SW 1271 (cell line): ENCODE data around the gene HMCES.
A peak's percentile ranks its signal among the peaks of the same experiment; 100 is the strongest.

Experiments
- DNase-seq, 2 experiments: peaks; one replicate each; lab custom pipeline; 2025; lab: John Stamatoyannopoulos, UW

Gene HMCES, protein sequence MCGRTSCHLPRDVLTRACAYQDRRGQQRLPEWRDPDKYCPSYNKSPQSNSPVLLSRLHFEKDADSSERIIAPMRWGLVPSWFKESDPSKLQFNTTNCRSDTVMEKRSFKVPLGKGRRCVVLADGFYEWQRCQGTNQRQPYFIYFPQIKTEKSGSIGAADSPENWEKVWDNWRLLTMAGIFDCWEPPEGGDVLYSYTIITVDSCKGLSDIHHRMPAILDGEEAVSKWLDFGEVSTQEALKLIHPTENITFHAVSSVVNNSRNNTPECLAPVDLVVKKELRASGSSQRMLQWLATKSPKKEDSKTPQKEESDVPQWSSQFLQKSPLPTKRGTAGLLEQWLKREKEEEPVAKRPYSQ

DNA sequence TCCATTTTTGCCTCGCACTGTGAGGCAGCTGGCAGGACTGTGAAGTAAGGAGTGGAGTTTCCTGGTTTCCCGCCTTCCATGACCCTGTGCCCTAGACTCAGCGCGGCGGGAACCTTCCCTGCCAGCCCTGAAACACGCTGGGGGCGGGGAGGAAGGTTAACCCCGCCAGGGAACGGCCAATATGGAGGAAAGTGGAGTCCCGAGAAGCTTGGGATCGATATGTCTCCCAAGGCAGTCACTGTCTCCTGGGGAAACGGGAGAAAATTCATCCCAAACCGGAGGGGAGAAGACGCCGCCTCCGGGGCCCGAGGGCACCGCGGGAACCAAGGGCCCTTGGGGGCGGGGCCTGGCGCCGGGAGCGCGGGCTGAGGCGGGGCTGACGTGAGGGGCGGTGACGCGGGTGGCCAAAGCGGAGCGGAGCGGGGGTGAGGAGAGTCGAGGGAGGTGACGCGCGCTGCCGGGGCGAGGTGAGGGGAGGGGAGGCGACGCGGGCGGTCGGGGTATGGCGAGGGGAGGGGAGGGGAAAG lies at the start of gene HMCES:
HMCES (plus strand) TSS at position 432 of the 527 bp plus-strand sequence. CDS start 863 bp downstream, outside the sequence.
- DNase-seq: peak; percentile 71 to 83

- DNase-seq: no peak
Observed at GRCh38 chr3:129228891-129229585, 49.6 kb upstream of the HMCES start.

- DNase-seq: peak; percentile 59 to 85
Observed at GRCh38 chr3:129230311-129231019, 48.2 kb upstream of the HMCES start.

- DNase-seq: no peak
Observed at GRCh38 chr3:129231331-129232119, 47.1 kb upstream of the HMCES start.

DNA sequence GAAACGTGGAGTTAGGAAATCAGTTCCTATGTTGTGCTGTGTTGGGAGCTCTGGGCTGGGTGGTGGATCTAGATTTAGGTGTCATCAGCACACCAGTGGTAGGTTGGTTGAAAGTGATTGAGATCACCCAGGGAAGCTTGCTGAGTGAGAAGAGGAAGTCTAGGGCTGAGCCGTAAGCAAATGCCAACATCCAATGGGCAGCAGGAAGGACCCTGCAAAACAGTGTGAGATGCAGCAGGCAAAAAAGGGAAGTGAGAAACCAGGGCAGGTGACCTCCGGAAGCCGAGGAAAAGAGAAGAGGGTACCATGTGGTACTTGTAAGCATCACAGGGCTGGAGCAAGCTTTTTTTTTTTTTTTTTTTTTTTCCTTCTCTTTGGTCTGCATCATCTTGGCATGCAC lies 45.1 kb upstream of the HMCES start:
- DNase-seq: no peak

DNA sequence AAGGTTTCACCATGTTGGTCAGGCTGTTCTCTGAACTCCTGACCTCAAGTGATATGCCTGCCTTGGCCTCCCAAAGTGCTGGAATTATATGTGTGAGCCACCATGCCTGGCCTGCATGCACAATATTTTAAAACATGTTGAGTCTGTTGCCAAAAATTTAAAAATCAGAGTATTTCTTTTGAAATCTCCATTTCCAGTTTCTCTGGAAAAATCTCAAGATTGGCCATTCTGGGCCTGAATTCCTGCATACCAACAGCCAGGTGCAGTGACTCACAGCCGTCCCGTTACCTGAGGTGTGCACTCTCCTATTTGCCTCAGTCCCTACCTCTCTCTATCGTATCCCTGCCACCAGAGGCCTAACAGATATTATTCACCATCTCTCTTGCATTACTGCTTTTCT lies 44.2 kb upstream of the HMCES start:
- no peak for DNase-seq

GRCh38 chr3:129235344-129235917 lies 43.2 kb upstream of the HMCES start:
- no peak for DNase-seq

DNA sequence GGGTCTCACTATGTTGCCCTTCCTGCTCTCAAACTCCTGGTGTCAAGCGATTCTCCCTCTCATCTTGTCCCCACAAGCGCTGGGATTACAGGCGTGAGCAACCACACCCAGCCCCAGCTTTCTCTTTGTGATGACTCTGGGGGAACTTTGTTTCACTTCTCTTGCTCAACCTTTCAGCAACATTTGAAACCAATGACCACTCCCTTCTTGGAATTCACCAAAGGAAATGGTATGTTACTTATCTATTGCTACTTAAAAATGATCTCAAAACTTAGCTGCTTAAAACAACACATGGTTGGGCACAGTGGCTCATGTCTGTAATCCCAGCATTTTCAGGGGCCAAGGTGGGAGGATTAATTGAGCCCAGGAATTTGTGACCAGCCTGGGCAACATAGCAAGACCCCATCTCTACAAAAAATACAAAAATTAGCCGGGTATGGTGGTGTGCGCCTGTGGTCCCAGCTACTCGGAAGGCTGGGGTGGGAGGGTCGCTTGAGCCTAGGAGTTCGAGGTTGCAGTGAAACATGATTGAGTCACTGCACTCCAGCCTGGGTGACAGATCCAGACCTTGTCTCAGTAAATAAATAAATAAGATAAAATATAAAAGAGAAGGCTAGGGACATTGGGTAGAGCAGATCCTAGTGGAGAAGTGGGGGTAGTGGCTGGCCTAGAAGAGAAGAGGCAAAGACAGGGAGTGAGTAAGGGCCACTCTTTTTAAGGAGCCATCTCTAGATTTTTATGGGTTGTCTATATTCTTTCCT lies 39.5 kb upstream of the HMCES start:
- no peak for DNase-seq

- no peak for DNase-seq
Observed at GRCh38 chr3:129239991-129240390, 38.7 kb upstream of the HMCES start.

DNA sequence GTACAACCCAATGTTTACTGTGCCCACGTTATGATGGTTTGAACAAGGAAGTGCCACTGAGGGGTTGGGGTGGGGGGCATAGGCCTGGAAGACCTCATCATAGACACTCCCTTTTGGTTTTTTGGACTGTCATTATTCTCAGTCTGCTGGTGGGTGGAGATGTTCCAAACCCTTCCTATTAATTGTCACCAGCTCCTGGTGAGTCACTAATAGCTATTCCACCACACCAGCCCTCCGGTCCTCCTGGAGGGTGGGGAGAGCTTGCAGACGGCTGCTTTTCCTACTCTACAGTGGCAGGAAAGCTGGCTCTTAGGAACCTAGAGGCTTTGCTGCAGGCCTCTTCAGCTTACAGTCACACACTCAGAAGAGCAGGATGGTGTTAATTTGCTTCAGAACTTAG lies 38.2 kb upstream of the HMCES start:
- no peak for DNase-seq

DNA sequence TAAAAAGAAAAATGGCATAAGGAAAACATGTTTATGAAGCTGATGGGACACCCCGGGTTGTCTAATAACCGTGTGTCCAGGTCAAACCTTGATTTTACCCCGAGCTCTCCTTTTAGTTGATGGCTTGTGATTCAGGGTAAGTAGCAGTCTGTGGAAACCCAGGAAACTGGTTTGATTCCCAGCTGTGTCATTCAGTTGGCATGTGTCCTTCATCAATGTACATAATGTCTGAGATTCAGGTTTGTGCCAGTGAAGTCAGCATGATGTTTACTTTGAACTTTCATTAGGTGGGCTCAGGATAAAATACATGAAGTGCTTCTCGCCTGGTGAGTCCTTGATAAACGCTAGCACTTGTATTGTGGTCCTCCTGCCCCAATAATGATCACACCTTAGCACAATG lies 33.5 kb upstream of the HMCES start:
- no peak for DNase-seq

DNA sequence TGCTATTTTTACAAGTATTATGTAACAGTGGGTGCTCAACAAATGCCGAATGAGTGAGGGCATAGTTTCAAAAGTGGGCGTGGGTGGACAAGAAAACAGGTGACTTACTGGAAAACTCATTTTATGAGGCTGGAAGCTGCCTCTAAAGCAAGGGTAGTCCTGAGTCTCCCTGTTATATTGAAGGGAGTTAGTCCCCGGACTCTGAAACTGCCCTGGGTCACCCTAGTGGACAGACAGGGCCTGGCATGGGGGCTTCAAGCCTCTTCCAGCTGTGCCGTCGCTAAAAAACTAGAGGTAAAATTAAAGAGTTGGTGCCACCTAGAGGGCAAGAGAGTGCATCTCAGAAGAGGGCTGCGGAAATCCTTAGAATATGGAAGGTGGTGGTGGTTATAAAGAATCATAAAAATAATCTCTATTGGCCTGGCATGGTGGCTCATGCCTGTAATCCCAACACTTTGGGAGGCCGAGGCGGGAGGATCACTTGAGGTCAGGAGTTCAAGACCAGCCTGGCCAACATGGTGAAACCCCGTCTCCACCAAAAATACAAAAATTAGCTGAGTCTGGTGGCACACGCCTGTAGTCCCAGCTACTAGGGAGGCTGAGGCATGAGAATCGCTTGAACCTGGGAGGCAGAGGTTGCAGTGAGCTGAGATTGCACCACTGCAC lies 32.9 kb upstream of the HMCES start:
- DNase-seq: peak; percentile 86 to 93

- DNase-seq: no peak
Observed at GRCh38 chr3:129246636-129247035, 32.0 kb upstream of the HMCES start.

- no peak for DNase-seq
Observed at GRCh38 chr3:129248286-129248979, 30.2 kb upstream of the HMCES start.

DNA sequence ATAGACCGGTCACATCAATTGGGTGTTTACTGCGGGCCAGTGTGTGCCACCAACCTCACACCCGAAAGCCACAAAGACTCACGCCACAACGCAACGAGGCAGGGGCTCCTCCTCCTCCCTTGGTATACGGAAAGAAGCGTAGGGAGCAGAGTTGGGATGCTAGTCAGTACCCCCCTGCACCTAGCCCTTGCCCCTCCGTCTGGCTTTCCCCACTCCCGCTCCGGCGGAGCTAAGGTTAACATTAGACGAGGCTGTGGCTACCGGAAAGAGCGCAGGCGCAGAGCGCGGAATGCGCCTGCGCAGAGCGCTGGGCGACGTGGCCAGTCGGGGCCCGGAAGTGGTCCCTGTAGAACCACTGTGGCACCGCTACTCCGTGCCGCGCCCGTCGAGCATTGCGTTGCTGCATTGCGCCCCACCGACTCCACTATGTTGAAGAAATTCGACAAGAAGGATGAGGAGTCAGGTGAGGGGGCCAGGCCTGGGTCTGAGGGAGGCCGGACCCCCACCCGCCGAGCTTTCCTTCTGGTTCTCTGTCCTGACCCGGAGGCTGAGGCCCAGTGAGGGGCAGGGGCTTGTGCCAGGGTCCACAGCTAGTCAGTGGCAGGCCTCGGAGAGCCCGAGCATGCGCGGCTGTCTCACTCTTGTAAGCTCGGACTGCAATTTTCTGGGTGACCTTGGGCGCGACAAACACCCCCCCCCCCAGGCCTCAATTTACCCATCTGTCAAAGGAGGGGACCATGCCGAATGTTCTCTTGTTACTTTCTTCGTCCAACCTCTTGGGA lies 29.2 kb upstream of the HMCES start, which contains the start of gene COPG1:
COPG1 (plus strand) TSS at position 323 of the 782 bp plus-strand sequence; CDS start at position 427, 104 bp downstream.
- DNase-seq: peak; percentile 53 to 86

DNA sequence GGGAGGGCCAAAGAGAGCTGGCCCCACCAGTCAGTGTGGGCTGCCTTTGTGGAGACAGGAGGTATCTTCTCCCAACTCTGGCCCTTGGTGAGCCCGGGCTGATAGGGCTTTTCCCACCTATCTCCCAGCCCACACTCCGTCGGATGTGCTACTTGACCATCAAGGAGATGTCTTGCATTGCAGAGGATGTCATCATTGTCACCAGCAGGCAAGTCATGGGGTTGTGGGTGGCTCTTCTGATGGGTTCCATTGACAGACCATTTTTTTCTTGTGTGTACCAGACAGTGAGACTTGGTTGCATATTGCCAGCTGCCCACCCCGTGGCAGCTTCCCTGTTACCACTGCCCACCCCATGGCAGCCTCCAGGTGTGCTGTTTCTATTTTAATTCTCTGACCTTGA lies 25.9 kb upstream of the HMCES start:
- DNase-seq: no peak

DNA sequence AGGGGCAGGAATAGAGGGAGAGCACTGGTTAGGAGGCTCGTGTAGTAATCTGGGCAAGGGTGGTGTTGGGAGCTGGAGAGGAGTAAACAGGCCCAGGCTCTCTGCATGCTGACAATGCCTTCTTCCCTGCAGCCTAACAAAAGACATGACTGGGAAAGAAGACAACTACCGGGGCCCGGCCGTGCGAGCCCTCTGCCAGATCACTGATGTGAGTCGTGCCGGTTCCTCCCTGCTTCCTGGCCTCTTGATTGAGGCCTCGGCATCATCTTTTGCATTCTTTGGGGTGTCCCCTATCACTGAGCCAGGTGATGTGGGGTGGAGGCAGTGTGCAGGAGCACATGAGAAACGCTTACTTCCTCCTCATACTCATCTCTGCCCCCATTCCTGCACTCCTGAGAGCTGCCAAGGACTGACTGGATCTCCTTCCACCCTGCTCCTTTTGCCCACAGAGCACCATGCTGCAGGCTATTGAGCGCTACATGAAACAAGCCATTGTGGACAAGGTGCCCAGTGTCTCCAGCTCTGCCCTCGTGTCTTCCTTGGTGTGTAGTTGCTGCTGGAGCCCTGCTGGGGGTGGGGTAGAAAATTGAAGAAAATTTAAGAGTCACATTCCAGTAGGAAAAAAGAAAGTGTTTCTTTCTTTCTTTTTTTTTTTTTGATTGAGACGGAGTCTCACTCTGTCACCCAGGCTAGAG lies 24.0 kb upstream of the HMCES start:
- no peak for DNase-seq

DNA sequence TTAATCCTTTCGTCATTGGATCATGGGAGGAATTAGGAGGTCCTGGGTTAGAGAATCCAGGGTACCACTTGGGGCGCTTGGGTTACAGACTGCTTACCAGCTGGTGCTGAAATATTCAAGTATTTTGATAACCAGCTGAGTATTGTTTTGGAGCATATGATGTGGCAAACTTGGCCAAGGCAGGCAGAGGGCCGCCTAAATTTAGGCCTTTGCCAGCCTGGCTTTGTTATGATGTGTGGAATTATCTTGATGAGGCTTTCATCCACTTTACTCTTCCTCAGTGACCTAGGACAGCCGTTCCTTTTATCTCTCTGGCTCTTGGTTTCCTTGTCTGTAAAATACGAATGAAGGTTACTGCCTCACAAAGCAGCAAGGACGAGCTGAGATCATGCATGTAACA lies 22.4 kb upstream of the HMCES start:
- DNase-seq: no peak
